T-cell (primary cell): Measurements from ENCODE around the gene SYP. TPM values are rescaled to one million over a fixed set of nuclear protein-coding genes. Genes with fewer than 3 reads are reported as not detected.

Experiments used
- ATAC-seq, 4 experiments: fragments of 200-7000 bp in 3 of 4; fragments of 150-1000 bp in 1 of 4; cut with Tn5 transposase; replicated peaks in 1 of 4; 1 replicate in 3 of 4; 2 replicates in 1 of 4; pipeline ENCODE4 v1.10.0; 2021; ENCODE audit warnings: moderate library complexity in 3 of 4, mild to moderate bottlenecking in 2 of 4, moderate number of reproducible peaks in 1 of 4
- CTCF ChIA-PET, 2 donors: fragments of 300-600 bp; sonication (Branson Sonifier 250); formaldehyde crosslinking; loops; one replicate each; lab custom pipeline; 2022; ENCODE audit warnings: antibody characterized with exemption in 2 of 2; lab: Charles Lee
- POLR2A ChIA-PET, 2 donors: fragments of 300-600 bp; sonication (Branson Sonifier 250); formaldehyde crosslinking; loops; one replicate each; lab custom pipeline; 2022; ENCODE audit warnings: antibody characterized with exemption in 2 of 2; lab: Charles Lee
- DNase-seq, 35 experiments: peaks; one replicate each; pipeline versions ENCODE4 v3.0.0 to v3.0.0-alpha.2; 2013 to 2023
- H3K27ac ChIP-seq: one replicate; pipeline ENCODE4 v1.5.1; 2013; ENCODE audit warnings: low read length
- H3K27me3 ChIP-seq, 2 experiments: replicated peaks in 1 of 2; 1 replicate in 1 of 2; 2 replicates in 1 of 2; pipeline versions ENCODE4 v1.6.1 to v1.7.0; 2013; ENCODE audit warnings: low read length in 1 of 2, mixed read lengths in 1 of 2; ENCODE audit not compliant: control insufficient read depth in 2 of 2, insufficient read depth in 2 of 2; ENCODE audit errors: extremely low read depth in 1 of 2
- H3K36me3 ChIP-seq, 2 donors: 1 replicate in 1 of 2; 2 replicates in 1 of 2; pipeline versions ENCODE4 v1.6.1 to v1.7.0; 2013; ENCODE audit warnings: low read length in 1 of 2; ENCODE audit not compliant: control insufficient read depth in 2 of 2, insufficient read depth in 1 of 2; ENCODE audit errors: extremely low read depth in 1 of 2
- H3K4me1 ChIP-seq, 2 experiments: 1 replicate in 1 of 2; 2 replicates in 1 of 2; pipeline versions ENCODE4 v1.6.1 to v1.7.0; 2013; ENCODE audit warnings: low read length in 2 of 2, mixed read lengths in 1 of 2; ENCODE audit not compliant: insufficient read depth in 2 of 2, control insufficient read depth in 1 of 2; ENCODE audit errors: extremely low read depth in 1 of 2
- H3K4me3 ChIP-seq, 2 donors: 1 replicate in 1 of 2; 2 replicates in 1 of 2; pipeline versions ENCODE4 v1.5.1 to v1.7.0; 2013; ENCODE audit warnings: mild to moderate bottlenecking in 2 of 2, low read length in 1 of 2, moderate library complexity in 1 of 2; ENCODE audit not compliant: control insufficient read depth in 1 of 2; ENCODE audit errors: extremely low read depth in 1 of 2
- H3K9me3 ChIP-seq: 2 replicates; pipeline ENCODE4 v1.7.0; 2013
- H3K27ac Mint-ChIP-seq, 2 donors: one replicate each; pipeline ENCODE4 v1.8.0; 2020 to 2021; ENCODE audit warnings: mild to moderate bottlenecking in 2 of 2, mixed read lengths in 2 of 2
- H3K27me3 Mint-ChIP-seq, 2 donors: one replicate each; pipeline ENCODE4 v1.8.0; 2021 to 2022; ENCODE audit warnings: mixed read lengths in 2 of 2
- H3K36me3 Mint-ChIP-seq: one replicate; pipeline ENCODE4 v1.8.0; 2021; ENCODE audit warnings: mixed read lengths
- H3K4me1 Mint-ChIP-seq, 3 donors: one replicate each; pipeline ENCODE4 v1.8.0; 2020 to 2022; ENCODE audit warnings: mixed read lengths in 3 of 3, mild to moderate bottlenecking in 1 of 3
- H3K4me3 Mint-ChIP-seq, 3 donors: one replicate each; pipeline ENCODE4 v1.8.0; 2020 to 2022; ENCODE audit warnings: mild to moderate bottlenecking in 3 of 3, mixed read lengths in 3 of 3, moderate library complexity in 3 of 3
- H3K9me3 Mint-ChIP-seq, 3 donors: one replicate each; pipeline ENCODE4 v1.8.0; 2020 to 2022; ENCODE audit warnings: mixed read lengths in 3 of 3
- WGBS: methylation state at CpG from one replicate; pipeline ENCODE4 v1.1.5; 2013; ENCODE audit warnings: missing lambda C conversion rate; ENCODE audit not compliant: insufficient coverage; 5-methylcytosine and 5-hydroxymethylcytosine counted together
- total RNA-seq, 35 experiments: library from RNA in 6 of 35; stranded (reverse) in 6 of 35; fragments of 120-200 nt in 1 of 35; gene quantifications; one replicate each; pipeline versions ENCODE4 v1.2.1 to v1.2.4 and lab custom pipeline; 2013 to 2026

SYP gene
- total RNA-seq, 5 donors from 2014 or later (not counting 1 experiment from before 2014, with no cell fraction given): 0.53 to 0.89 (median 0.70) TPM

DNA sequence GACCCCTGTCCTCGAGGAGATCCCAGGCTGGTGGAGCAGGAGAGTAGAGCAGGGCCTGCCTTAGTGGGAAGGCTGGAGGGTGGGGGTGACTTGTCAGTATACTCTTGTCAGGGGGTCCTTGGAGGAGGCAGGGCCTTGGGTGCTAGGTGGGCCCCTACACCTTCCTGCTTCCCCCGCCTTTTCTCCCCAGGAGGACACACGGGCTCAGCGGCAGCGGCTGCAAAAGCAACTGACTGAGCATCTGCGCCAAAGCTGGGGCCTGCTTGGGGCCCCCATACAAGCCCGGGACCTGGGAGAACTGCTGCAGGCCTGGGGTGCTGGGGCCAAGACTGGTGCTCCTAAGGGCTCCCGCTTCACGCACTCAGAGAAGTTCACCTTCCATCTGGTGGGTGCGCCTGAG, 46.5 kb upstream of the SYP start:
- no peaks in the 10 kb centered on the region for H3K4me1 ChIP-seq
- Mint-ChIP-seq H3K36me3 (peaks cover 21% of the 10 kb centered on the region), H3K4me3 (no peak overlapping the region), H3K27me3 (peaks cover 0 to 7% of the 10 kb centered on the region in 2 donors), H3K4me1 (peaks cover 5 to 7% (median 6%) of the 10 kb centered on the region in 3 donors), H3K27ac (peak overlapping the region in 1 of 2 donors; percentile 65), H3K9me3 (no peaks in the 10 kb centered on the region)
- H3K4me3 ChIP-seq: no peak overlapping the region
- WGBS: no CpG with 5 or more reads among the region's 10 CpGs
- ChIA-PET POLR2A (no interaction called here), CTCF (no interaction called here)
- H3K9me3 ChIP-seq: no peaks in the 10 kb centered on the region
- no peak overlapping the region for H3K27ac ChIP-seq
- no peaks in the 10 kb centered on the region for H3K27me3 ChIP-seq
- ATAC-seq (no peak), DNase-seq (no peak)
- H3K36me3 ChIP-seq: peaks cover 0 to 48% of the 10 kb centered on the region in 2 donors

DNA sequence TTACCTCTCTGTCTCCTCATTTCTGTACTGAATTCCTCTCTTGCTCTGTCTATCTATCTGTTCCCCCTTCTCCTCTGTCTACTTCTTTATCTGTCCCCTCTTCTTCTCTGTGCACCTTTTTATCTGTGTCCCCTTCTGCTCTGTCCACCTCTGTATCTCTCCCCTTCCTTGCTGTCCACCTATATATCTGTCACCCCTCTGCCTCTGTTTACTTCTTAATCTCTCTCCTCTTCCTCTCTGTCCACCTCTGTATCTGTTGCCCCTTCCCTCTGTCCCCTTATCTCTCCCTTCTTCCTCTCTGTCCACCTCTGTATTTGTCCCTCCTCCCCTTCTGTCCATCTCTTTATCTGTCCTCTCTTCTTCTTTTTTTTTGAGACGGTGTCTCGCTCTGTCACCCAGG, 44.2 kb upstream of the SYP start:
- ChIA-PET POLR2A (no interaction called here), CTCF (no interaction called here)
- no peaks in the 10 kb centered on the region for H3K27me3 Mint-ChIP-seq
- no peaks in the 10 kb centered on the region for H3K9me3 Mint-ChIP-seq
- ATAC-seq (no peak), DNase-seq (no peak)
- WGBS: no CpG with 5 or more reads among the region's 2 CpGs
- Histone ChIP-seq H3K36me3 (peaks cover 0 to 49% of the 10 kb centered on the region in 2 donors), H3K27ac (no peak overlapping the region), H3K9me3 (no peaks in the 10 kb centered on the region), H3K4me1 (peaks cover 0 to 3% of the 10 kb centered on the region in 2 experiments), H3K27me3 (no peaks in the 10 kb centered on the region), H3K4me3 (no peak overlapping the region)
- H3K27ac Mint-ChIP-seq: no peak overlapping the region
- no peak overlapping the region for H3K4me3 Mint-ChIP-seq
- H3K4me1 Mint-ChIP-seq: peaks cover 0 to 10% (median 10%) of the 10 kb centered on the region in 3 donors
- peaks cover 18% of the 10 kb centered on the region for H3K36me3 Mint-ChIP-seq

DNA sequence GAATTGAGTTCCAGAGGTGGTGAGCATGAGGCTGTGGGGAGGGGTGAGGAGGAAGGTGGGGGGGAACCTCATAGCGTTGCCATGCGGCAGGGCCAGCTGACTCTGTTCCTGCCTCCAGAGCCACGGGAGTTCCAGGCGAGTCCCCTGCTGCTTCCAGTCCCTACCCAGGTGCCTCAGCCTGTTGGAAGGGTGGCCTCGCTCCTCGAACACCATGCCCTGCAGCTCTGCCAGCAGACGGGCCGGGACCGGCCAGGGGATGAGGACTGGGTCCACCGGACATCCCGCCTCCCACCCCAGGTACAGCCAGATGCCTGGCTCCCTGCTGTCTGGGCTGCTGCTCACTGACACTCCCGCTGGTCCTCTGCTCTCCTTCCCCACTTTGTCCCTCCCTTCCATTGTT, 43.2 kb upstream of the SYP start:
- Mint-ChIP-seq H3K4me1 (peaks cover 0 to 16% (median 14%) of the 10 kb centered on the region in 3 donors), H3K27ac (no peak overlapping the region), H3K4me3 (no peak overlapping the region), H3K36me3 (peaks cover 18% of the 10 kb centered on the region), H3K27me3 (no peaks in the 10 kb centered on the region), H3K9me3 (no peaks in the 10 kb centered on the region)
- Histone ChIP-seq H3K27me3 (no peaks in the 10 kb centered on the region), H3K4me1 (peaks cover 0 to 7% of the 10 kb centered on the region in 2 experiments), H3K9me3 (no peaks in the 10 kb centered on the region), H3K4me3 (no peak overlapping the region), H3K27ac (no peak overlapping the region), H3K36me3 (peaks cover 0 to 43% of the 10 kb centered on the region in 2 donors)
- POLR2A ChIA-PET: no interaction called here
- ATAC-seq: no peak
- CTCF ChIA-PET: no interaction called here
- DNase-seq: no peak
- 97% methylated on average over 10 of the region's 12 CpGs for WGBS

DNA sequence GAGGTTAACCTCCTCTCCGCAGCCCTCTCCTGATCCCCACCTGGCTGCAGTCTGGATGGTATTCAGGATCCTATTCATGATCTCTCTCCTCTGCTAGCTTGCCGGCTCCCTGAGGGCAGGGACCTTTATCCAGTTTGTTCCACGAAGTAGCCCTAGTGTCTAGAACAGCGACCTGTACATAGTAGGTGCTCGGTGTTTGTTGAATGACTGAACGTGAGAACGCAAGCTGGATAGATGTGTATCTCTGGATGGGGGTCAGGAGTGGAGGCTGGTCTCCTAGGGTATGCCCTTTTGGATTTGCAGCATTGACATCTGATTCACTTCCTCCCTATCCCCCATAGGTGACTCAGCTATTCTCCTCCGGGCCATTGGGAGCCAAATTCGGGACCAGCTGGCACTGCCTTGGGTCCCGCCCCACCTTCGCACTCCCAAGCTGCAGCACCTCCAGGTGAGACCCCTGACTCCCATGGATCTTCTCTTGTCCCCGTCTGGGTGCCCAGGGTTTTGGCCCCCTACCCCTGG, 42.6 kb upstream of the SYP start:
- Mint-ChIP-seq H3K4me1 (peaks cover 0 to 16% (median 15%) of the 10 kb centered on the region in 3 donors), H3K36me3 (peaks cover 17% of the 10 kb centered on the region), H3K4me3 (no peak overlapping the region), H3K9me3 (no peaks in the 10 kb centered on the region), H3K27me3 (no peaks in the 10 kb centered on the region), H3K27ac (no peak overlapping the region)
- Histone ChIP-seq H3K9me3 (no peaks in the 10 kb centered on the region), H3K27me3 (no peaks in the 10 kb centered on the region), H3K27ac (no peak overlapping the region), H3K36me3 (peaks cover 0 to 41% of the 10 kb centered on the region in 2 donors), H3K4me3 (no peak overlapping the region), H3K4me1 (peaks cover 0 to 8% of the 10 kb centered on the region in 2 experiments)
- no CpG with 5 or more reads among the region's 12 CpGs for WGBS
- ATAC-seq (no peak), DNase-seq (no peak)
- ChIA-PET CTCF (no interaction called here), POLR2A (no interaction called here)

DNA sequence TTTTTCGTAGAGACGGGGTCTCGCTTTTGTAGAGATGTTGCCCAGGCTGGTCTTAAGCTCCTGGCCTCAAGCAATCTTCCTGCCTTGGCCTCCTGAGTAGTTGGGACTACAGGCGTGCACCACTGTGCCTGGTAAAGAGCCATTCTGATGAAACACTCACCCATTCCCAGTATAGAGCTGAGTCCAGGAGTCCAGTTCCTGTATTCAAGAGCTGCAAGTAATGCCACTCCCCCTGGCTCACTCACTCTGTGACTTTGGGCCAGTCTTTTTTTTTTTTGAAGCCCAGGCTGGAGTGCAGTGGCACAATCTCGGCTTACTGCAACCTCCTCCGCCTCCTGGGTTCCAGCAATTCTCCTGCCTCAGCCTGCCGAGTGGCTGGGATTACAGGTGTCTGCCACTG, 38.7 kb upstream of the SYP start:
- CTCF ChIA-PET: interaction anchor here in 1 of 2 donors (1.0 kb wide), 1 partner anchor 45 kb away, joined by 3 read pairs; no protein-coding TSS in a partner anchor
- peaks cover 4% of the 10 kb centered on the region for H3K36me3 Mint-ChIP-seq
- H3K27ac Mint-ChIP-seq: no peak overlapping the region
- no CpG with 5 or more reads among the region's 7 CpGs for WGBS
- H3K9me3 Mint-ChIP-seq: no peaks in the 10 kb centered on the region
- POLR2A ChIA-PET: interaction anchor here in 1 of 2 donors (0.6 kb wide), 1 partner anchor 280 kb away, joined by 9 read pairs; no protein-coding TSS in a partner anchor
- Histone ChIP-seq H3K9me3 (no peaks in the 10 kb centered on the region), H3K36me3 (peaks cover 0 to 19% of the 10 kb centered on the region in 2 donors), H3K4me3 (no peak overlapping the region), H3K27me3 (no peaks in the 10 kb centered on the region), H3K27ac (no peak overlapping the region), H3K4me1 (peaks cover 2 to 31% of the 10 kb centered on the region in 2 experiments)
- H3K27me3 Mint-ChIP-seq: no peaks in the 10 kb centered on the region
- no peak overlapping the region for H3K4me3 Mint-ChIP-seq
- no peak for ATAC-seq
- peaks cover 15 to 34% (median 34%) of the 10 kb centered on the region in 3 donors for H3K4me1 Mint-ChIP-seq
- DNase-seq: no peak

DNA sequence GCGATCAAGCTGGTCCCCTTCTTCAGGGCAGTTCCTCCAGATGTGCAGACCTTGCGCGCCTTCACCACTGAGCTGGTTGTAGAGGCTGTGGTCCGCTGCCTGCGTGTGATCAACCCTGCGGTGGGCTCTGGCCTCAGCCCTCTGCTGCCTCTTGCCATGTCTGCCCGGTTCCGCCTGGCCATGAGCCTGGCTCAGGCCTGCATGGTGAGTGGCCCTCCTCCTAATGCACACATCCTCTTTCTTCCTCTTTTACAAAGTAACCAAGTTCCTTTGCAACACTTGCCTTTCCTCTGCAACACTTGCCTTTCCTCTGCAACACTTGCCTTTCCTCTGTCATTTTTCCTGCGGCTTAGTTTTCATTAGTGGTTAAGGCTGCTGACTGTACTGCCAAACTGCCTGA, 37.1 kb upstream of the SYP start:
- peak overlapping the region; percentile 75 to 90 (median 87) for H3K4me3 Mint-ChIP-seq
- peaks cover 2 to 31% of the 10 kb centered on the region in 2 experiments for H3K4me1 ChIP-seq
- no peaks in the 10 kb centered on the region for H3K9me3 Mint-ChIP-seq
- no peak overlapping the region for H3K27ac ChIP-seq
- DNase-seq (no peak), ATAC-seq (no peak)
- POLR2A ChIA-PET: no interaction called here
- 70% methylated on average over 4 of the region's 9 CpGs for WGBS
- H3K36me3 ChIP-seq: peaks cover 0 to 3% of the 10 kb centered on the region in 2 donors
- peak overlapping the region in 1 of 2 donors; percentile 38 for H3K4me3 ChIP-seq
- H3K4me1 Mint-ChIP-seq: peaks cover 15 to 34% (median 34%) of the 10 kb centered on the region in 3 donors
- no peaks in the 10 kb centered on the region for H3K27me3 ChIP-seq
- peak overlapping the region; percentile 35 to 84 for H3K27ac Mint-ChIP-seq
- H3K27me3 Mint-ChIP-seq: peaks cover 0 to 4% of the 10 kb centered on the region in 2 donors
- CTCF ChIA-PET: no interaction called here
- H3K9me3 ChIP-seq: no peaks in the 10 kb centered on the region
- H3K36me3 Mint-ChIP-seq: no peaks in the 10 kb centered on the region
